NCI-H510A treated with DMSO at 0.1 percent for 48 hours (cell line): ENCODE measurements around the gene IL25.
"Not testable (repeated sequence)": the region's sequence is repeated elsewhere in the genome, so short reads cannot be mapped to it uniquely, and the experiment has no call there.

ENCODE experiments used
- DNase-seq: peaks from one replicate; lab custom pipeline; 2025; lab: John Stamatoyannopoulos, UW

The IL25 gene

DNA sequence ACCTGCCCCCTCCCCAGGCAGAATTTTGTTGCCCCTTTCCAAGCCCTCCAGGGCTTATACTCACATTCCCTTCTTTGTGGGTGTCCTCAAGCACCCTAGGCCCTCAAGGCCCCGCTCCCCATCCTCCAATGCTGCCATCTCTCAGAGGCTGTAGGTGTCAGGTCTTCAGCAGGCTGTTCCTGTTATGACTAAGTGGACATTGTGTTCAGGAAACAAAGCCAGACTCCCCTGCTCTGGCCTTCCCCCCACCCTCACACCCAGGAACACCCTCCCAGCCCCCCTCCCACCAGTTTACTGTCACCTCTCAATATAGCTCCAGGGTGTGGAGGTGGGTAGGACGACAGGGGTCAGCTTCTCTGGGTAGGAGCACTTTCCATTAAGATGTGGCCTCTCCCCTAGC lies 36.9 kb downstream of the IL25 start:
- DNase-seq, result no peak

DNA sequence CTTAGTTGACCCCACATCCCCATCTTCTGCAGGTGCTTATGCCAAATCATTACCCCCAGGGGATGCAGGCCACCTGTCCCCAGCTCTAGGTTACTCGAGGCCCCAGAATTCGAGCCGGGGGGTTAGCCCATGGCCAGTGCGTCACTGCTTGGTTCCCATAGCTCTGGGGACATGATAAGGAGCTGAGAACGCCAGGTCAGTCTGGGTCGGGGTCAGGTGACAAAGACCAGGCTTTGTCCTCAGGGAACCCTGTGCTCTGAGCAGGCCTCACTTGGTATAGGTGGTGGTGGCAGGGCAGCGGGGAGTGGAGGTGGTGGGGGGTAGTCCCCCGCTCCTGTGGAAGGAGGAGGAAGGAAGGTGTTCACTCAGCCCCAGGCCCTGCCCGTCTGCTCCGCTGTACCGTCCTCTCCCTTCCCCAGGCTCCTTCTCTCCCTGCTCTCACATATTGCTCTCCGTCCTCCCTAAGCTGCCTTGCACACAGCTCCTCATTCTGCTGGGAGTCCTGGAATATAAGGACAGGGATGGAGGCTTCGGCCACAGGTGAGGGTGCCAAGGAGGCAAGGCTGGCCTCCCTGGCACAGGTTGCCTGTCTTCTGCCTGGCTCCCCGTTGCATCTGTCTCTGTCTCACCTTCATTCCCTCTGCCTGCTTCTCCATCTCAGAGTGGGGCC lies 37.5 kb downstream of the IL25 start:
- DNase-seq, result no peak

DNA sequence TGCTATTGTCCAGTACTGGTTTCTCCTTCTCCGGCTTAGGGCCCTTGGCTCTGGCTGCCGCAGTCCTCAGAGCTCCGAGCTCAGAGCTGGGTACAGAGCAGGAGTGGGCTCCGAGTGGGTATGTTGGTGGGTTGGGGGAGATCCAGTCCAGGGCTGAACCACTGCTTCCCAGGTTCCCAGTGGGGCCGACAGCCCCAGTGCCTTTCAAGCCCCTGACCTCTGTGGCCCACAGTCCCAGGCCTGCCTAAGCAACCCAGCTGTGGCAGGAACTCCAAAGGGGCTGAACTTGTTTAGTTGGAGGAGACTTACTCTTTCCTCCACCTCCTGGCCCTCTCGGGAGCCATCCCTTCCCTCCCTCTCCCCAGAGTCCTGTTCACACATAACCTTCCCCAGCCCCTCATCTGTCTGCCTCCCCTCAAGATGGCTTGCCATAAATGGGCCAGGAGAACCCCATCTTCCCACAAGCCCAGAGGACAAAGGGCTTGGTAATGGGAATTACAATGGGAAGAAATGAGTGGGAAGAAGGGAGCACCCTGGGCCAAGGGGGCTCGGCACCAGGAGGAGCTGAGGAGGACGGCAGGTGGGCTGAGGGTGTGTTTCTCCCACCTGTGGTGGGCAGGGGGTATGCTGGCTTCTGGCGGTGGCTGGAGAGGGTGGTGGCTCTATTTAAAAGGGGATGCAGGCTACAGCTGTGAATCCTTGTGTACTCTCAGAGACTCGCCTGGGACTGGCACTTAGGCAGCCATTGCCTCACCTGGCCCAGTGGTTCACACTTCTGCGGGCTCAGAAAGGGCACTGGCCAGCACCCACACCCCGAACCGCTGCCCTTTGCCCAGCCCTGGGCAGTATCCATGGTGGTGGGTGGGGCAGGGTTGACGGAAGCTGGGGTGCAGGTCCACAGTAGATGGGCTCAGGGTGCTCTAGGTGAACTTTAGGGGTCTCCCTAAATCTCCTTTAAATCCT lies 39.2 kb downstream of the IL25 start:
- no peak for DNase-seq

DNA sequence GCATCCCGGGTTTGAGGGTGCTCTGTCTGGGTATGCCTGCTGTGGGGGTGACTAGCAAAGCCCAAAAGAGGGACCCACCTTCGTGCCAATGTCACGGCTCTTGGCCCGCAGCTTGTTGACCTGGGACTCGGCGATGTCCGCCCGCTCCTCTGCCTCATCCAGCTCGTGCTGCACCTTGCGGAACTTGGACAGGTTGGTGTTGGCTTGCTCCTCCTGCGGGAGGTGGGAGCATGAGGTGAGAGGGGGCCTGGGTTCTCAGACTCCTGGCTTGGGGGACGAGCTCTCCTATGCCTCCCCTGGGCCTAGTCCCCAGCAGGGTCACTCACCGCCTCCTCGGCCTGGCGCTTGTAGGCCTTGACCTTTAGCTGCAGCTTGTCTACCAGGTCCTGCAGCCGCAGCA lies 41.1 kb downstream of the IL25 start:
- no peak for DNase-seq

DNA sequence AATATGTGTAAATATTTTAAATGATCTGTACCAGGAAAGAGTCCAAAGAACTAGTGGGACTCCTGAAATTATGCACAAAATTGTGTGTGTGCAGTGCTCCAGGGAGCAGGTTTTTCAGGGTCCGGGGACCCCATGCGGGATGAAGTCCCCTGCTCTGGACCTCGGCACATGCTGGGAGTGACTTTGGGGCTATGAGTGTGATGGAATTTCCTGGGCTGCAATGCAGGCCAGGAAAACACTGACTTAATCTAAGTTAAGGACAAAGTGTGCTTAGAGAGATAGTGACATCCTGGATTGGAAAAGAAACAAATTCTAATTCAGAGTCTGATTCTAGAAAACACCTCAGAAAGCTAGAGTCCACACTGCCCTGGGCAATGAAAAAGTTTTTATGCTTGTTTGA lies 41.6 kb downstream of the IL25 start:
- DNase-seq, result no peak

DNA sequence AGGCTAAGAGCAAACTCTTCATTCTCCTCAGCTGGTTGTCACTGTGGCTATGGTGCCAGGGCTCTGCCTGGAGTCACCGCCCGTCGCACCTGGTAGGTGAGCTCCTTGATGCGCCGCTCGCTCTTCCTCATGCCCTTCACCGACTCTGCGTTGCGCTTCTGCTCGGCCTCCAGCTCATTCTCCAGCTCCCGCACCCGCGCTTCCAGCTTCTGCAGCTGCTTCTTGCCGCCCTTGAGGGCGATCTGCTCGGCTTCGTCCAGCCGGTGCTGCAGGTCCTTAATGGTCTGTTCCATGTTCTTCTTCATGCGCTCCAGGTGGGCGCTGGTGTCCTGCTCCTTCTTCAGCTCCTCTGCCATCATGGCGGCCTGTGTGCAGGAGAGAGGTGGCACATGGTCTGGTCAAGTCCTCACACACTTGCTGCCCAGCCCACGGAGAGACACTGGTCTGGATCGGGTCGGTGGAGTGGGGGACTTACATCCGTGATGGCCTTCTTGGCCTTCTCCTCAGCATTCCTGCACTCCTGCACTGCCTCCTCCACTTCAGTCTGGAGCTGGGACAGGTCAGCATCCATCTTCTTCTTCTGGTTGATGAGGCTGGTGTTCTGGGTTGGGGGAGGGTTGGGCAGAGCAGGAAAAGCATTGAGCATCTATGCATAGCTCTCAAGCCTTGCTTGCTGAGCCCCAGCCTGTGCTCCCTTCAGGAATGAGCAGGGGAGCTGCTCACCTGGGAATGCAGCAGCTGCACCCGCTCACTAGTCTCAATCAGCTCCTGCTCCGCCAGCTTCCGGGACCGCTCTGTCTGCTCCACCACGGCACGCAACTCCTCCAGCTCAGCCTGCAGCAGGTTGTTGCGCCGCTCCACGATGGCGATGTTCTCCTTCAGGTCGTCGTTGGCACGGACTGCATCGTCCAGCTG lies 42.6 kb downstream of the IL25 start:
- no peak for DNase-seq

DNA sequence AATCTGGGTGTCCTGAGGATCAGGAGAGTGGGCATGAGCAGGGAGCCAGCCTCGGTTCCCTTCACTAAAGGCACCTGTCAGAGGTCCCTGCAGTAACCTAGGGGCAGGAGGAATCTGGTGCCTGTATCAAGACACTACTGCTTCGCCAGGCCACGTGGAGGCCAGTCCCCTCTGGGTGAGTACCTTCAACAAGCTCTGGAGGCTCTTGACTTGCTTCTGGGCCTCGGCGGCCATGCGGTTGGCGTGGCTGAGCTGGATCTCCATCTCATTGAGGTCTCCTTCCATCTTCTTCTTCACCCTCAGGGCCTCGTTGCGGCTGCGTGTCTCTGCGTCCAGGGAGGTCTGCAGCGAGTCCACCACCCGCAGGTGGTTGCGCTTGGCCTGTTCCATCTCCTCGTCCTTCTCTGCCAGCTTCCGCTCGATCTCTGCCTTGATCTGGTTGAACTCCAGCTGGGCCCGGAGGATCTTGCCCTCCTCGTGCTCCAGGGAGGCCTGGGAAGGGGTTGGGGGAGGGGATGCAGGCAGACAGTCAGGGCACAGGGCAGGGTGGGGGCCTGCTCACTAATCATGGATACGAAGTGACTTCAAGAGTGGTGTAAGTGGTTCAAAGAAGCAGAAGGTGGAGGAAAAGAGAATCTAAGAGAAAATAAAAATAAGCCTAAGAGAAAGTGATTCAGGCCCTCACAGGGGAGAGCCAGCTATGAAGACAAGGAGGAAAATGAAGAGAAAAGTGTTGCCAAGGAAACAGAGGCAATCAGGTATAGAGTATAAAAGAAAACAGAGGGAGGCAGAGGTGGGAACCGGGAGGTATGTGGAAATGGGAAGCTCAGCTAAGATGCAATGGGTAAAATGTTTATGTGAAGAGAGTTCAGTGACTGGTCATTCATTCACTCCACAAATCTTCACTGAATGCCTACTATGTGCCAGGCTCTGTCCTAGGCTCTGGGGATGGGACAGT lies 43.5 kb downstream of the IL25 start:
- no peak for DNase-seq

DNA sequence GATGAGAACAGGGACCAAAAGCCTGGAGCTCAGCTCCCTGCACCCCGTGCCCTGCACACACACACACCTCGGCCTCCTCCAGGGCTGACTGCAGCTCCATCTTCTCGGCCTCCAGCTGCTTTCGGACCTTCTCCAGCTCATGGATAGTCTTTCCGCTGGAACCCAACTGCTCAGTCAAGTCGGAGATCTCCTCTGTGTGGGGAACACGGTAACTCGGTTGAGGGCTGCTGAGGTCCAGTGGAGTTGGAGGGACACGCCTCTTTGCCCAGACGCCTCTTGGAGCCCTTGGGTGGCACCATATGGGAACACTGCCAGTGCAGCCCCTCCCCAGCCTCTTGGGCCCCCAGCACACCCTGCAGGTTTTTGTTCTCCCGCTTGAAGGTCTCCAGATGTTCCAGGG lies 44.2 kb downstream of the IL25 start:
- no peak for DNase-seq

DNA sequence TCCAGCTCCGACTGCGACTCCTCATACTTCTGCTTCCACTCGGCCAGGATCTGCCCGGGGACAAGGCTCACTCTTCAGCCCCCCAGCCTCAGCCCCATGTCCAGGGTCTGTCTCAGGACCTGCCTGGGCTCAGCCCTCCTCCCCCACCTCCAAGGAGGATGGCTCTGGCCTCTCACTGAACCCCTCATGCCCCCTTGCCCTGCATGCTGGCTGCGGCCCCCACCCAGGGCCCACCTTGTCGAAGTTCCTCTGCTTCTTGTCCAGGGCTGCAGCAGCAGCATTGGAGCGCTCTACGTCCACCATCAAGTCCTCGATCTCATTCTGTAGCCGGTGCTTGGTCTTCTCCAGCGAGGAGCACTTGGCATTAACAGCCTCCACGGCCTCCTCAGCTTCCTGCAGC lies 44.7 kb downstream of the IL25 start:
- not testable (repeated sequence) for DNase-seq

DNA sequence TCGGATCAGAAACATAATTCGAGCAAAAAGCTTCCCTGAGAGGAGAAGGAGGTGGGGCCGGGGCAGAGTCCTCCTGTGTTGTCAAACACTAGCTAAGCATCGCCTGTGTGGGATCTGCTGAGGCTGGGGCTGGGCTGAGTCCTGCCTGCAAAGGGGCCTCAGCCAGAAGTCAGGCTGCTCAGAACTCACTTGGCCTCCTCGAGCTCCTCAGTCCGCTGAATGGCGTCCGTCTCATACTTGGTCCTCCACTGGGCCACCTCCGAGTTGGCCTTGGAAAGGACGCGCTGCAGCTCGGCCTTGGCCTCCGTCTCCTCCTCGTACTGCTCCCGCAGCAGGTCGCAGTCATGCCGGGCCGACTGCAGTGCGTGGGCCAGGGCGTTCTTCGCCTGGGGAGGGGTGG lies 45.4 kb downstream of the IL25 start:
- DNase-seq, result no peak

DNA sequence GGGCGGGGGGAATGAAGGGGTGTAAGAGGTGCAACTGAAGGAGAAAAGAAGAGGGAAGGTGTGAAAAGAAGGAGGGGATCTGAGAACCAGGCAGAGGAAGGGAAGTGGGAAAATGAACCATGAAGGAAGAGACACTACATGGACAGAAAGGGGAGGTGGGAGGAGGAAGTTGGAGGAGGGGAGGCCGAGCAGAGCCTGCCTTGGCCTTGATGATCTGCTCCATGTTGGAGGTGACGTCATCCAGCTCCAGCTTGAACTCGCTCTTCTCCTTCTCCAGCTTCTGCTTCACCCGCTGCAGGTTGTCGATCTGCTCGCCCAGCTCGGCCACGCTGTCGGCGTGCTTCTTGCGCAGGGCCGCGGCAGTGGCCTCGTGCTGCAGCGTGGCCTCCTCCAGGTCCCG lies 47.0 kb downstream of the IL25 start:
- not testable (repeated sequence) for DNase-seq

DNA sequence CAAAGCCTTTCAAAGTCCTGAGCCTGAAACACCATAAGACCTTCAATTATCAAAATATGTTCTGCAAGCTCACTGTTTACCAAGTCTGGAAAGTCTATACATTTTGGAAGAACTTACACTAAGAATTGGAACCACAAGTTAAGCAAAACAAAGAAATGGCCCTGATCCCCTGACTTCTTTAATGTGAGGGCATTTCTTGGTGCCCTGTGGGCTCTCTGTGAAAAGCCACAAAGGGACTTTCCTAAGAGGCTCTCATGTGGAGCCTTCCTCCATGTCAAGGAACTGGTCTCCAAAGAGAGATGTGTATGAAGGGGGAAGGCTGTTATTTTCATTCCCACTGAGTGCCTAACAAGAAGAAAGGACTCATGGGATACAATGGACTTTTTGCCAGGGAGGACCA lies 49.0 kb downstream of the IL25 start:
- DNase-seq, result no peak

DNA sequence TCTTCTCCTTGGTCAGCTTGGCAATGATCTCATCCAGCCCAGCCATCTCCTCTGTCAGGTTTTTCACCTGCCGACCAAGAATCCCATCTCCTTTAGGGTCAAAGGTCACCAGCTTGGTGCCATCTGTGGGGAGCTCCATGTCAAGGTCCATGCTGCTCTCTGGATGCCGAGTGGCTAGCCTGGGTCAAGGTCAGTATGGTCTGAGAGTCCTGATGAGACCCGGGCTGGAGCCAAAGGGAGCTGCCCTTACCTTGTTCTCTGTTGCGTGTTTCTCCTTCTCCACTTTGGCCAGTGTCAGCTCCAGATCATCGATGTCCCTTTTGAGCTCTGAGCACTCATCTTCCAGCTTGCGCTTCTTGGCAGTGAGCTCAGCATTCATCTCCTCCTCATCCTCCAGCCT lies 51.0 kb downstream of the IL25 start:
- DNase-seq, result no peak

DNA sequence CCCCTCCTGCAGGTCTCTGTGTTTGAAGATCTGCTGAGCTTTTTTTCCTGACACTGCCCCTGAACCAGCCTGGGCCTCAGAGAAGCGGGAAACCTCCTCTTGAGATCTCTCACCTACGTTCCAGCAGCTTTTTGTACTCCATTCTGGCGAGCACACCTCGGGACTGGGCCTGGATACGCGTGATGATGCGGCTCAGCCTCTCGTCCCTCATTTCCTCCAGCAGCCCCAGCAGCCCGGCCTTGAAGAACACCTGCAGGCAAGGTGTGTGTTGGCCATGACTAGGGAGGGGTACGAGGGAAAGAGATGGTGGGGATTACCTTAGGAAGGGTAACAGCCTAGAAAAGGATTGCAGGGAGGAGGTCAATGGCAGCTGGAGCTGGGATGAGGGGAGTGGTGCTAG lies 52.6 kb downstream of the IL25 start:
- DNase-seq, result no peak

DNA sequence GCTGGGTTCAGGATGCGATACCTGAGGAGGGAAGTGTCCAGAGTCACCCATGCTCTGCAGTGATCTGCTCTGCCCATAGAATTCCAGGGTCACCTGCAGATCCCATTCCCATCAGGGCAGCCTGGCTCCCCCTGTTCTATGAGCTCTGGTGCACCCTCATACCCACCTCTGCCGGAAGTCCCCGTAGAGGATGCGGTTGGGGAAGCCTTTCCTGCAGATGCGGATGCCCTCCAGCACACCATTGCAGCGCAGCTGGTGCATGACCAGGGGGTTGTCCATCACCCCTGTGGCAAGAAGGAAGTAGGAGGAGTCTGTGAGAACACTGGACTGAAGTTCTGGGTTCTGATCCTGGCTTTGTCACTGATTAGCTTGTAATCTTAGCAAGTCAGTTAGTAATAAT lies 53.2 kb downstream of the IL25 start:
- DNase-seq, result not testable (repeated sequence)
